ENCODE results near the gene CDH2. TPM values are rescaled to one million over a fixed set of nuclear protein-coding genes. Genes with fewer than 3 reads are reported as not detected.

CDH2 gene
- polyA plus RNA-seq, 1 donor from 2014 or later, result 199 TPM

- Histone ChIP-seq H3K9me3 (ENCODE audit: low read length) (no peaks in the 10 kb centered on the region), H3K36me3 (ENCODE audit: insufficient read depth, low read length) (no peaks in the 10 kb centered on the region), H3K9me2 (ENCODE audit: insufficient read depth, low read length) (no peaks in the 10 kb centered on the region), H2AFZ (ENCODE audit: low read depth, low read length) (no peak overlapping the region), H3K27ac (ENCODE audit: low read length) (no peak overlapping the region), H3F3A (ENCODE audit: insufficient read depth, low read length, poor library complexity, severe bottlenecking) (no peaks in the 10 kb centered on the region), H3K4me2 (ENCODE audit: low read length) (no peak overlapping the region), H3K79me2 (replicated peaks; ENCODE audit: insufficient read depth, low read length) (peaks cover 98% of the 10 kb centered on the region), H3K27me3 (ENCODE audit: insufficient read depth, low read depth, low read length) (no peaks in the 10 kb centered on the region), H4K20me1 (ENCODE audit: insufficient read depth) (peaks cover 13% of the 10 kb centered on the region), H3K4me3 (ENCODE audit: low read length) (no peak overlapping the region), H3K9ac (ENCODE audit: low read length) (no peak overlapping the region)
- TF ChIP-seq REST (IDR thresholded peaks at IDR 0.05; ENCODE audit: borderline replicate concordance) (no peak), EP300 (conservative IDR thresholded peaks at IDR 0.05; ENCODE audit: poor library complexity, severe bottlenecking) (no peak), POLR2AphosphoS5 (IDR thresholded peaks at IDR 0.05) (no peak), TAF1 (IDR thresholded peaks at IDR 0.05; ENCODE audit: low read depth) (no peak), MXI1 (conservative IDR thresholded peaks at IDR 0.05; ENCODE audit: poor library complexity, severe bottlenecking) (no peak), EZH2 (IDR thresholded peaks at IDR 0.05; ENCODE audit: borderline replicate concordance, insufficient read depth, low read length, poor library complexity, severe bottlenecking) (no peak), RAD21 (conservative IDR thresholded peaks at IDR 0.05) (no peak), SMC3 (conservative IDR thresholded peaks at IDR 0.05; ENCODE audit: poor library complexity) (no peak), CTCF (IDR thresholded peaks at IDR 0.05; ENCODE audit: poor library complexity, severe bottlenecking) (no peak)
Observed at GRCh38 chr18:28167835-28168349, 9.0 kb downstream of the CDH2 start.

- TF ChIP-seq SMC3 (conservative IDR thresholded peaks at IDR 0.05; ENCODE audit: poor library complexity) (no peak), POLR2AphosphoS5 (IDR thresholded peaks at IDR 0.05) (no peak), EP300 (conservative IDR thresholded peaks at IDR 0.05; ENCODE audit: poor library complexity, severe bottlenecking) (no peak), MXI1 (conservative IDR thresholded peaks at IDR 0.05; ENCODE audit: poor library complexity, severe bottlenecking) (no peak), TAF1 (IDR thresholded peaks at IDR 0.05; ENCODE audit: low read depth) (no peak), EZH2 (IDR thresholded peaks at IDR 0.05; ENCODE audit: borderline replicate concordance, insufficient read depth, low read length, poor library complexity, severe bottlenecking) (no peak), CTCF (IDR thresholded peaks at IDR 0.05; ENCODE audit: poor library complexity, severe bottlenecking) (no peak), REST (IDR thresholded peaks at IDR 0.05; ENCODE audit: borderline replicate concordance) (no peak), RAD21 (conservative IDR thresholded peaks at IDR 0.05) (no peak)
- H3K79me2 ChIP-seq (replicated peaks; ENCODE audit: insufficient read depth, low read length), result peaks cover 98% of the 10 kb centered on the region
- H3K4me3 ChIP-seq (ENCODE audit: low read length), result no peak overlapping the region
- no peaks in the 10 kb centered on the region for H3K36me3 ChIP-seq (ENCODE audit: insufficient read depth, low read length)
- no peak overlapping the region for H3K27ac ChIP-seq (ENCODE audit: low read length)
- H3K9me3 ChIP-seq (ENCODE audit: low read length), result no peaks in the 10 kb centered on the region
- no peak overlapping the region for H3K4me2 ChIP-seq (ENCODE audit: low read length)
- no peak overlapping the region for H2AFZ ChIP-seq (ENCODE audit: low read depth, low read length)
- H3K9ac ChIP-seq (ENCODE audit: low read length), result no peak overlapping the region
- H3K9me2 ChIP-seq (ENCODE audit: insufficient read depth, low read length), result no peaks in the 10 kb centered on the region
- peaks cover 18% of the 10 kb centered on the region for H4K20me1 ChIP-seq (ENCODE audit: insufficient read depth)
- H3F3A ChIP-seq (ENCODE audit: insufficient read depth, low read length, poor library complexity, severe bottlenecking), result no peaks in the 10 kb centered on the region
- H3K27me3 ChIP-seq (ENCODE audit: insufficient read depth, low read depth, low read length), result no peaks in the 10 kb centered on the region
Observed at GRCh38 chr18:28164771-28165483, 12.0 kb downstream of the CDH2 start.
